ENCODE data around the gene CEP128. TPM values are rescaled to one million over a fixed set of nuclear protein-coding genes. Genes with fewer than 3 reads are reported as not detected.

The CEP128 gene
- total RNA-seq, 1 donor from 2014 or later: 9.7 TPM

DNA sequence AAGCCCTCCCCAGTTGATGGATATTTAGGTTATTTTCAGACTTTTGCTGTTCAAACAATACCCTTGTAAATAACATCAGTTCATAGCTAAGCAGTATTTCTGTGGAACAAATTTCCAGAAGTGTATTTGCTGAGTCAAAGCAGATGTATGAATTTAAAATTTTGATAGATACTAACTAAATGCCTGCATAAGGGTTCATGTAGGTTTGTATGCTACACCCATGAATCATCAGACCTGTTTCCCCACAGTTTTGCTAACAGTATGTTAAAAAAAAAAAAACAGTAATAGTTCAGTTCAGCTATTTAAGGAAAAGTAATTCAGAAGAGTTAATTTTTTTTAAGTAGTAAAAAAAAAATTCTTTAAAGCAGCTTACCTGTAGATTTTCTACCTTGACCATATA lies 494.1 kb downstream of the CEP128 start:
- Mint-ChIP-seq H3K27ac (ENCODE audit: unreplicated experiment) (no peak overlapping the region), H3K27me3 (ENCODE audit: unreplicated experiment) (no peaks in the 10 kb centered on the region)
- no peak for DNase-seq (ENCODE audit: extremely low spot score, unreplicated experiment)

More for the DNA sequence above, 494.1 kb downstream of the CEP128 start:
- H3K36me3 Mint-ChIP-seq (ENCODE audit: unreplicated experiment): peaks cover 3% of the 10 kb centered on the region
- no peak overlapping the region for H3K4me3 Mint-ChIP-seq (ENCODE audit: unreplicated experiment)
- H3K9me3 Mint-ChIP-seq (ENCODE audit: unreplicated experiment): peaks cover 15% of the 10 kb centered on the region
- no peak for TF ChIP-seq CTCF (IDR thresholded peaks at IDR 0.05)
- H3K4me1 Mint-ChIP-seq (ENCODE audit: unreplicated experiment): peaks cover 5% of the 10 kb centered on the region

Other genes starting within 250 kb of the CEP128 start
- gene TSHR, start 13.9 kb upstream of the CEP128 start, total RNA-seq: not detected in 2 replicates